Medulla oblongata (tissue), 1 donor: Measurements from ENCODE around the gene DCPS.
"Not testable (repeated sequence)": the region's sequence is repeated elsewhere in the genome, so short reads cannot be mapped to it uniquely, and the experiment has no call there.

Experiments
- DNase-seq: peaks from one replicate; pipeline ENCODE4 v3.0.0-alpha.2; 2015; ENCODE audit errors: extremely low spot score

Gene DCPS

DNA sequence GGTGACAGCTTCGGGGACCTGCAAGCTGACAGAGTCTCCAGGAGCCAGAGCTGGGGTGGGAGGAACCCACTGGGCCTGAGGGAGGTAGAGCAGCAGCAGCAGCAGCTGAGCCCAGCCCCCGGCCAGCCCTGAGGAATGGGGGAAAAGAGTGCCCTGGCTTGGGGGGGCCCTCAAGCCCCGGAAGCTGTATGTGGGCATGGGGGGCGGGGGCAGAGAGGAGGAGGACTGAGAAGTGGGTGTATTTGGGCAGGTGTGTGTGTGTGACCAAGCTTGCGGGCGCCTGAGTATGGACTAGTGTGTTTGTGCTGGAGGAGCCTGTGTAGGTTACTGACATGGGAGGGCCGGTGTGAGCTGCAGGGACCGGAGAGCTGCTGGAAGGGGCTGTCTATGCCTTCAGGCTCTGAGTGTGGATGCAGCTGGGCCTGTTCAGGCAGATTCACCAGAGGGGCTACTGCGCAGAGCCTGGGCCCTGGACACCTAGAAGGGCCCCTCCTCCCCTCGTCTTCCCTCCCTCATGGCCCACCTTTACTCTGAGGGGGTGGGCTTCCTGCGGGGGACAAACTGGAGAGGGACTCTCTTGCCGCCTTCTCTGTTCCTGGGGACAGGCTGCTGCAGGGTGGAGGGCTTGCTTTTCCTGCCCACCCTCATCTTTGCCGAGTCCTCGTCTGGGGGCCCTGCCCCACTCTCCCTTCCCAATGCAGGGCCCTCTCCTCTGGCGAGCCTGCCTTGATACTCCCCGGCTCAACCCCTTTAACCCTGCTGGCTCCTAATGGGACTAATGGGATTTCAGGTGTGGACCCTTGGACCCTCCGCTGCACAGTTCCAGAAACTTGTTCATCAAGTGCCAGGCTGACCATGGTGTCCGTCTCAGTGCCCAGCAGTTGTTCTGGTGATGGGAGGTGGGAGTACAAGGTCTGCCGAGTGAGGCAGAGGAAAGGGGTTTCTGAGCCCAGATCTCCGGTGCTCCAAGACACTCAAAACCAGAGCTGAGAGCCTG lies 79.8 kb downstream of the DCPS start:
- no peak for DNase-seq

DNA sequence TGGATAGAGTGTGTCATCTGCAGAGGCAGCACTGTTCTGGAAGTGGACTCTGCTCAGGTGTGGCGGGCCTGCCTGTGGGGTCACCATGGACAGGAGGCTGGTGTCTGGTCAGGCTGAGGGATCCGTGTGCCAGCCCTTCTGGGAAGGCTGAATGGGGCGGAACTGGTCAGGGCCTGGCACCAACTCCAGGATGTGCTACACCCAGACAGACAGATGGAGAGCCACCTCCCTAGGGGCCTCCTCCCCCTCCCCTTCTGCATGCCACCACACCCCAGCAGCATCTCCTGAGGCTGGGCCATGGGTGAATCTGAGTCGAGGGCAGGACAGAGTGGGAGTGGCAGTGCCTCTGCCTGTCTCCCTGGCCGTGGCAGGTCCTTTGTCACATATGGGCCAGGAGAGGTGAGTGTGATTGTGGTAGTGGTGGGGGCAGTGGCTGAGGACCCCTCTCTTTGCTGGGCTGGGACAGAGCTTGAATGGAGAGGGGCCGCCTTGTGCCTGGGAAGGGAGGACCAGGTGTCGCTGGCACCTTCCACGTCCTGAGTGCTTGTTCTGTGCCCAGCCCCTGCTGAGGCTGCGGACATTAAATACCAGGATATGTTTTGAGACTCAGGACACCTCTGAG lies 80.7 kb downstream of the DCPS start:
- no peak for DNase-seq

DNA sequence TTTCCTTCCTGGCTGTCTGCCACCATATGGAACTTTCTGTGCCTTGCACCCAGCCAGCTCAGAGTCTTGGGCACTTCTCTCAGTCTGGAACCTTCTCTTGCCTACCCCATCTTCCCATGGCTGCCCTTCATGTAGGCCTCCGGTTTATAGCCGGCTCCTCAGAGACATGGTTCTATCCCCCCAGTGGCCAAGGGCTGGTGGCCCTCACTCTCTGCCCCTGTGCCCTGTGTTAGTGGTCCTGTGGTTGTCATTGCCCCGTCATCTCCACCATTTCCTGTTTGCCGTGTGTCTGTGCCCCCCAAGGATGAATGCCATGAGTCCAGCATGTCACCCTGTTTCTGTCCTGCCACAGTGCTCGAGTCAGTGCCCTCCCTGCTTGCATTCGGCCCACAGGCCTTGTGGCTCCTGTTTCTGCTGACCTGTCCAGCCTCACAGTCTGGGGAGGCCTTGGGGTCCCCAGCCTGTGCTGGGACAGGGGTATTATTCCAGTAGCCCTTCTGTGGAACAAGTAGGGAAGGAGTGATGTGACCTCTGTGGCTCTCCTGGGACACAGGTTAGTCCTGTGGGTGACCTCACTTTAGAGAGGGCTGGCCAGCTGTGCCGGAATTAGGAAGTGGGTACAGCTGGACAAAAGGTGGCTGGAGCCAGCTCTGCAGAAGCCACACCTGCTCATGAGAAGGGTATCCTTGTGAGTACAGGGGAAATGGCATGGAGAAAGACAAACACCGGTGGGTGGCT lies 82.3 kb downstream of the DCPS start:
- no peak for DNase-seq

- not testable (repeated sequence) for DNase-seq
Observed at GRCh38 chr11:126386729-126387071, 82.8 kb downstream of the DCPS start.

- no peak for DNase-seq
Observed at GRCh38 chr11:126387857-126388256, 84.0 kb downstream of the DCPS start.

- no peak for DNase-seq
Observed at GRCh38 chr11:126390272-126390867, 86.5 kb downstream of the DCPS start.

DNA sequence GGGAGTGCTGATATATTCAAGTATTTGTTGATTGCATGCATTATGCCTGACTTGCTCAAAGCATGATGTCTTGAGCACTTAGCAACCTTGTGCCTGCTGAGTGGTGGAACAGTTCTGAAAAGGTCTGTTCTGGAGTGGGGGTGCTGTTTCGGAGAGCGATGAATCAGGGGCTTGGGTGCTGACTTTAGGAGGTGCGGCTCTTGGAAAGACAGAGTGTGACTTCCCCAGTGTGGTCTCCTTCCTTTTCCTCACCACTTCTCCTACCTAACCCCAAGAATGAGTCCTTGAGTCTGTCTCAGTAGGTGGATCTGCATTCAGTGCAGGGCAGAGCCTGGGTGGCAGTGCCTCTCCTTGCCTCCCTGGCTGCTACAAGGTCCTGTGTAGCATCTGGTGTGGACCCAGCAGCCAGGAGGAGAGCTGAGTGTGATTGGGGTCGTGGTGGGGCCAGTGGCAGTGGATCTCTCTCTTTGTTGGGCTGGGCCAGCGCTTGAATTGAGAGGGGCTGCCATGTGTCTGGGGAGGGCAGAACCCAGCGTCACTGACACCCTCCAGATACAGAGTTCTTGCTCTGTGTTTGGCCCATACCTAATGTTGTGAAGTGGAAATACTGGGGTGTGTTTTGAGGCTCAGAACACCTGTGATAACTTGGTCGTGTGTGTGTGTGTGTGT lies 87.6 kb downstream of the DCPS start:
- DNase-seq = no peak

DNA sequence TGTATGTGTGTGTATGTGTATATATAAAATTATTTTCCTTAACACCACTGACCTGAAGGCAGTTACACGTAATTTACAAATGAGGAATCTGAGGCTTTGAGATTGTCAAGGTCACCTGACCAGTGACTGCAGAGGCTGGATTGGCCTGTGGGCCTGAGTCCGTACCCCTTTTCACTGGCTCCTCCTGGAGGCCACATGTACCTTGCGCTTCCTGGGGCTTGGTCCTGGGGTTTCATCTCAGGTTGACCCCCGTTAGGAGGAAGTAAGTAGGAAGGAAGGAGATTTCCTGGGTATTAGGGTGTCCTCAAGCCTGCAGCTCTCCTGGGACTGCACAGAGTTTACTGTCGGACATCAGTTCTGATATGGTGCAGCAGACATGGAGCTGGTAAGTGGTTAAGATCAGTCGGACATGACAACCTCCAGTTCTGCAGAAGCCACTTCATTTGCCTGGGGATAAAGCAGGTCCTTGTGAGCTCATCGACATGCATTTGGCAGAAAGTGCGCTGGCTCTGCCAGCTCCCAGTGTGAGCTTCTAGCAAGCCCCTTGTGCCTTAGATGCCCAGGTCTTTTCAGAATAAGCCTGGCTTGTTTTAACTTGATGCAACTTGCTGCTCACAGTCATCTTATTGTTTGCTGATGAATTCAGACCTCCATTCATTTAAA lies 88.2 kb downstream of the DCPS start:
- peak; percentile 89 for DNase-seq

DNA sequence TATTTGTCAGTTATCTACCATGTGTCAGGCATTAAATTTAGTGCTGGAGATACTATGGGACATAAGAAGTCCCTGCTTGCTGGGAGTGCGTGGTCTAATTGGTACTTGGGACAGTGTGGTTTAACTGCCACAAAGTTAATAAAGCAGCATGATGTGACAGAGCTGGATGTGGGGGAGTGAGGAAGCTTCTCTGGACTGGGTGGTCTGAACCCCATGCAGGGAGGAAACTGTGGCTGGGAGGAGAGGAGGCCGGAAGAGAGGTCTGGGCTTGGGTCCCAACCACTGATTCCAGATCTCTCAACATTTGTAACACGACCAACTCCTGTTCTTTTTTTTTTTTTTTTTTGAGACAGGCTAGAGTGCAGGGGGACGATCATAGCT lies 88.8 kb downstream of the DCPS start:
- DNase-seq = no peak

- no peak for DNase-seq
Observed at GRCh38 chr11:126393143-126393542, 89.3 kb downstream of the DCPS start.

DNA sequence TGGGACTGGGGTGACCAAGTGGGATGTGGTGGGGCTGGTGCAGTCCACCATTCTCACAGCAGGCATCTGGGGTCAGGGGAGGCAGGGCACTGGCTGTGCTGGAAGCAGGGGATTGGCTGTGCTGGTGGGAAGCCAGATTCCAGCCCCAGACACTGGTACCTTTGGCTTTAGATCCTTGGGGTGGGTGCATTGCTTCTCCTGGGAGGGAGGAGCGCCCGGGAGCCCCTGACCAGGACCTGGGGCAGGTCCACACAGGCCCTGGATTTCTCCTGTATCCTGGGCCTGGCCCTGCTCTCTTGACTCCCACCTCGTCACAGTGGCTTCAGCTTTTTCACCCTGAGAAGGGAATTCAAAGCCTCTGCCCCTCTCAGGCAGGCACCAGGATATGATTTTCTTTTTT lies 90.2 kb downstream of the DCPS start:
- no peak for DNase-seq

DNA sequence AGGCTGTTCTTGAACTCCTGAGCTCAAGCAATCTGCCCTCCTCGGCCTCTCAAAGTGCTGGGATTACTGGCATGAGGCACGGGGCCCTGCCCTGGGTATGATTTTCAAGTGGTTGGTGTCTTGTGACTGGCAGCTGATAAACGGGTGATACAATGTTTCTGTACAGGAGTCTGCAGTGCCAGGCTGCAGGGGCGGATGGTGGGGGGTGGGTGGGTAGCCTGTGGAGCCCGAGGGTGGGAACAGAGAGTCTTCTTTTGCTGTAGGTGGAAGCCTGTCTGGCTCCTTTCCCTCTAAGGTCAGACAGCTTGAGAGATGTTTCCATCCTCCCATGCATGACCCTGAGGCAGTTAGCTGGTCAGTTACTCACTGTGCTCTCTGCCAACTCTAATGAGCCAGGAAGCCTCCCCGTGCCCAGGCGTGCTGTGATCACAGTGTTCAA lies 90.8 kb downstream of the DCPS start:
- peak; percentile 49 for DNase-seq
